Thyroid gland (tissue), 4 donors: ENCODE results near the gene BABAM1.

ENCODE experiments used
- CTCF ChIP-seq, 6 experiments: fragments of 200-600 bp in 3 of 6; fragments of 450-650 bp in 3 of 6; sonication (generic) in 3 of 6; IDR thresholded peaks; one replicate each; pipeline ENCODE4 v1.5.1; 2016 to 2019; ENCODE audit warnings: antibody characterized with exemption in 6 of 6, mild to moderate bottlenecking in 2 of 6, inconsistent platforms in 1 of 6, moderate library complexity in 1 of 6
- POLR2A ChIP-seq, 2 donors: fragments of 450-650 bp; IDR thresholded peaks; one replicate each; pipeline ENCODE4 v1.6.1; 2017; ENCODE audit warnings: antibody characterized with exemption in 2 of 2, mild to moderate bottlenecking in 2 of 2, moderate library complexity in 1 of 2

- TF ChIP-seq CTCF (IDR thresholded peaks at IDR 0.05): no peak
- TF ChIP-seq POLR2A (IDR thresholded peaks at IDR 0.05): peak in 1 of 2 donors; percentile 16
Observed at GRCh38 chr19:17264641-17264979, 2.6 kb upstream of the BABAM1 start, which contains the start of gene USHBP1.
